Muscle of leg (tissue), 11 donors: Measurements from ENCODE around the gene TP53INP2. TPM values are rescaled to one million over a fixed set of nuclear protein-coding genes. Genes with fewer than 3 reads are reported as not detected.

Experiments used
- DNase-seq: peaks from one replicate; pipeline ENCODE4 v3.0.0; 2013
- H3K27ac ChIP-seq: one replicate; pipeline ENCODE4 v1.5.1; 2013; ENCODE audit warnings: mild to moderate bottlenecking, low read length, control low read depth
- H3K27me3 ChIP-seq: one replicate; pipeline ENCODE4 v1.6.1; 2013; ENCODE audit warnings: low read length; ENCODE audit not compliant: control insufficient read depth, insufficient read depth
- H3K36me3 ChIP-seq: one replicate; pipeline ENCODE4 v1.6.1; 2013; ENCODE audit warnings: low read length; ENCODE audit not compliant: control insufficient read depth, insufficient read depth
- H3K4me1 ChIP-seq: one replicate; pipeline ENCODE4 v1.6.1; 2013; ENCODE audit warnings: low read length; ENCODE audit not compliant: control insufficient read depth, insufficient read depth
- H3K4me3 ChIP-seq: one replicate; pipeline ENCODE4 v1.5.1; 2013; ENCODE audit warnings: low read length, control low read depth
- H3K9me3 ChIP-seq: replicated peaks from 2 replicates; pipeline ENCODE4 v1.6.1; 2013; ENCODE audit warnings: low read depth, low read length; ENCODE audit not compliant: control insufficient read depth
- WGBS: methylation state at CpG from one replicate; pipeline ENCODE4 v1.1.5; 2013; ENCODE audit warnings: missing lambda C conversion rate; ENCODE audit not compliant: insufficient coverage; 5-methylcytosine and 5-hydroxymethylcytosine counted together
- polyA plus RNA-seq, 8 donors: library from polyadenylated mRNA; unstranded; fragments of 120-200 nt; gene quantifications; one replicate each; pipeline versions ENCODE4 v1.2.1 to v1.2.3, GENCODE V29; 2013; ENCODE audit warnings: inconsistent platforms in 1 of 8, low replicate concordance in 1 of 8; ENCODE audit not compliant: insufficient read length in 8 of 8, insufficient read depth in 1 of 8
- total RNA-seq: library from RNA; stranded (reverse); fragments of 120-200 nt; gene quantifications from one replicate; pipeline ENCODE4 v1.2.4, GENCODE V29; 2013

The TP53INP2 gene
- total and polyA plus RNA-seq, 9 donors: 2.4 to 12.4 (median 9.8) TPM

GRCh38 chr20:34676642-34677373 is 27.3 kb upstream of the TP53INP2 start, which contains the start of gene PIGU:
PIGU (minus strand) TSS chr20:34677092; CDS start chr20:34677085, 7 bp downstream.
- no peaks in the 10 kb centered on the region for H3K9me3 ChIP-seq
- no peaks in the 10 kb centered on the region for H3K36me3 ChIP-seq
- peak within 1 kb of the TSS; percentile 74 for H3K4me3 ChIP-seq
- no peaks in the 10 kb centered on the region for H3K27me3 ChIP-seq
- peaks cover 7% of the 10 kb centered on the region for H3K4me1 ChIP-seq
- WGBS: 0% methylated on average over 55 of the region's 64 CpGs
- peak; percentile 99 for DNase-seq
- peak within 1 kb of the TSS; percentile 92 for H3K27ac ChIP-seq

GRCh38 chr20:34680586-34681175 is 23.5 kb upstream of the TP53INP2 start:
- H3K4me3 ChIP-seq: no peak overlapping the region
- H3K9me3 ChIP-seq: no peaks in the 10 kb centered on the region
- H3K36me3 ChIP-seq: no peaks in the 10 kb centered on the region
- peaks cover 7% of the 10 kb centered on the region for H3K4me1 ChIP-seq
- H3K27ac ChIP-seq: no peak overlapping the region
- no peak for DNase-seq
- no peaks in the 10 kb centered on the region for H3K27me3 ChIP-seq

GRCh38 chr20:34683667-34684066 is 20.5 kb upstream of the TP53INP2 start:
- Histone ChIP-seq H3K27me3 (no peaks in the 10 kb centered on the region), H3K36me3 (no peaks in the 10 kb centered on the region), H3K9me3 (no peaks in the 10 kb centered on the region), H3K27ac (no peak overlapping the region), H3K4me1 (no peaks in the 10 kb centered on the region), H3K4me3 (no peak overlapping the region)
- no peak for DNase-seq
- 60% methylated on average over 1 of the region's 3 CpGs for WGBS

- Histone ChIP-seq H3K9me3 (no peaks in the 10 kb centered on the region), H3K27me3 (no peaks in the 10 kb centered on the region), H3K4me3 (no peak overlapping the region), H3K36me3 (no peaks in the 10 kb centered on the region), H3K27ac (no peak overlapping the region), H3K4me1 (no peaks in the 10 kb centered on the region)
- no CpG with 5 or more reads among the region's 2 CpGs for WGBS
- no peak for DNase-seq
Measured at GRCh38 chr20:34689486-34689885, 14.7 kb upstream of the TP53INP2 start.

GRCh38 chr20:34691838-34692237 is 12.3 kb upstream of the TP53INP2 start:
- no peak for DNase-seq
- WGBS: 61% methylated on average over 2 of the region's 3 CpGs
- Histone ChIP-seq H3K9me3 (no peaks in the 10 kb centered on the region), H3K27ac (no peak overlapping the region), H3K36me3 (no peaks in the 10 kb centered on the region), H3K4me3 (no peak overlapping the region), H3K27me3 (no peaks in the 10 kb centered on the region), H3K4me1 (no peaks in the 10 kb centered on the region)

- Histone ChIP-seq H3K4me3 (no peak overlapping the region), H3K27me3 (peaks cover 2% of the 10 kb centered on the region), H3K36me3 (no peaks in the 10 kb centered on the region), H3K4me1 (no peaks in the 10 kb centered on the region), H3K27ac (no peak overlapping the region), H3K9me3 (no peaks in the 10 kb centered on the region)
- no peak for DNase-seq
- WGBS: 78% methylated on average over 4 of the region's 4 CpGs
Measured at GRCh38 chr20:34693414-34693813, 10.7 kb upstream of the TP53INP2 start.

GRCh38 chr20:34701405-34702085 is 2.6 kb upstream of the TP53INP2 start:
- Histone ChIP-seq H3K27ac (no peak overlapping the region), H3K27me3 (peaks cover 23% of the 10 kb centered on the region), H3K36me3 (no peaks in the 10 kb centered on the region), H3K4me3 (no peak overlapping the region), H3K4me1 (peaks cover 23% of the 10 kb centered on the region), H3K9me3 (no peaks in the 10 kb centered on the region)
- no peak for DNase-seq
- 94% methylated on average over 3 of the region's 6 CpGs for whole genome bisulfite sequencing

GRCh38 chr20:34703061-34703423 is 1.1 kb upstream of the TP53INP2 start:
- H3K36me3 ChIP-seq: no peaks in the 10 kb centered on the region
- WGBS: 86% methylated on average over 1 of the region's 3 CpGs
- H3K27me3 ChIP-seq: peaks cover 22% of the 10 kb centered on the region
- peaks cover 23% of the 10 kb centered on the region for H3K4me1 ChIP-seq
- no peak overlapping the region for H3K4me3 ChIP-seq
- no peaks in the 10 kb centered on the region for H3K9me3 ChIP-seq
- no peak for DNase-seq
- H3K27ac ChIP-seq: no peak overlapping the region

GRCh38 chr20:34703424-34704176 is 544 bp upstream of the TP53INP2 start:
- Histone ChIP-seq H3K27ac (peak overlapping the region; percentile 78), H3K4me1 (peaks cover 23% of the 10 kb centered on the region), H3K27me3 (peaks cover 21% of the 10 kb centered on the region), H3K36me3 (no peaks in the 10 kb centered on the region), H3K9me3 (no peaks in the 10 kb centered on the region), H3K4me3 (peak overlapping the region; percentile 59)
- peak; percentile 43 for DNase-seq
- WGBS: 2% methylated on average over 10 of the region's 38 CpGs

GRCh38 chr20:34705008-34705396 is 858 bp downstream of the TP53INP2 start:
- Histone ChIP-seq H3K36me3 (no peaks in the 10 kb centered on the region), H3K9me3 (no peaks in the 10 kb centered on the region), H3K4me1 (peaks cover 27% of the 10 kb centered on the region), H3K27ac (peak overlapping the region; percentile 86), H3K27me3 (peaks cover 21% of the 10 kb centered on the region), H3K4me3 (peak overlapping the region; percentile 59)
- no peak for DNase-seq
- 47% methylated on average over 2 of the region's 5 CpGs for WGBS
